Neural crest cell (in vitro differentiated cells): Measurements from ENCODE around the gene PLCB1. TPM values are rescaled to one million over a fixed set of nuclear protein-coding genes. Genes with fewer than 3 reads are reported as not detected.
"Not testable (repeated sequence)": the region's sequence is repeated elsewhere in the genome, so short reads cannot be mapped to it uniquely, and the experiment has no call there.

ENCODE experiments used
- DNase-seq: peaks from one replicate; pipeline ENCODE4 v3.0.0; 2021; ENCODE audit warnings: low read depth, mixed read lengths, low spot score
- H3K27ac Mint-ChIP-seq: one replicate; pipeline ENCODE4 v1.8.0; 2021; ENCODE audit warnings: mild to moderate bottlenecking, mixed read lengths; ENCODE audit not compliant: unreplicated experiment
- H3K27me3 Mint-ChIP-seq: 2 replicates; pipeline ENCODE4 v1.8.0; 2021; ENCODE audit warnings: low read depth, mild to moderate bottlenecking, mixed read lengths
- H3K36me3 Mint-ChIP-seq: 2 replicates; pipeline ENCODE4 v1.8.0; 2021; ENCODE audit warnings: low read depth, mild to moderate bottlenecking, mixed read lengths
- H3K4me1 Mint-ChIP-seq: 2 replicates; pipeline ENCODE4 v1.8.0; 2021; ENCODE audit warnings: mixed read lengths
- H3K4me3 Mint-ChIP-seq: one replicate; pipeline ENCODE4 v1.8.0; 2021; ENCODE audit warnings: mild to moderate bottlenecking, mixed read lengths
- H3K9me3 Mint-ChIP-seq: 2 replicates; pipeline ENCODE4 v1.8.0; 2021; ENCODE audit warnings: mixed read lengths
- total RNA-seq: library from RNA; stranded (reverse); gene quantifications from 2 replicates; pipeline ENCODE4 v1.2.1, GENCODE V29; 2021
- TF ChIP-seq, protein P1 (sequence below): fragments of 200-600 bp; sonication (generic); conservative IDR thresholded peaks from 2 replicates; pipeline ENCODE4 v1.5.0; 2021; ENCODE audit warnings: antibody characterized with exemption, mild to moderate bottlenecking

Gene PLCB1
- total RNA-seq, 1 donor from 2014 or later = 13.7 TPM

DNA sequence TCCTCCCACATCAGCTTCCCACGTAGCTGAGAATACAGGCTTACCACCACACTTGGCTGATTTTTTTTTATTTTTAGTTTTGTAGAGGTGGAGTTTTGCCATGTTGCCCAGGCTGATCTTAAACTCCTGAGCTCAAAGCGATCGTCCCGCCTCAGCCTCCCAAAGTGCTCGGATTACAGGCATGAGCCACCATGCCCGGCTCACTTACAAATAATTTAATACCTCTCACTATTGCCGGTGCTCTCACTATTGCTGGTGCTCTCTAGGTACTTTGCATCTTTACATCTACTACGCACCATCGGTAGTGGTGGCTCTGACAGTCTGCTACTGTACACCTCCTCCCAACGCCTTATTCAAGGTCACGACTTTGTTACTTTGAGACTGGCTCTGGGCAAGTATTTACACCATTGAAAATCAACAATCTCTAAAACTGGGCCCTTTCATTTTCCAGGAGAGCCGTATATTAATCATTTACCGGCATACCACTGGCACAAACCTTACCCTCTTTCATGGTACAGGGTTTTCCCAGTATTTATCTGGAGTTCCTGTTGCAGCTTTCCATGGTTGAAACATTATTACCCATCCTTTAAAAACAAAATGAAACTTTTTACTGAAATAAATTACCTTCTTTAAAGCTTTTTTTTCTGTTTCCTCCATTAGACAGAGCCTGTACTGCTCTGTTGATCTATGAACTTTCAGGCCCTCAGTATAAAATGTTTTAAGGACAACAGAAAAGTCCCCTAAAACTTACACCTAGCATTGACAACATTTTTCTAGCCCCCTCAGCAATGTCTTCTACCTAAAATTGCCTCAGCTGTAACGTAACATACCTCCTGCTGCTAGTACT lies 677.3 kb downstream of the PLCB1 start:
- Mint-ChIP-seq H3K27ac (peak overlapping the region; percentile 21), H3K4me3 (no peak overlapping the region), H3K27me3 (no peaks in the 10 kb centered on the region), H3K36me3 (no peaks in the 10 kb centered on the region), H3K4me1 (peaks cover 6% of the 10 kb centered on the region), H3K9me3 (no peaks in the 10 kb centered on the region)
- no peak for DNase-seq
- TF ChIP-seq, protein P1, sequence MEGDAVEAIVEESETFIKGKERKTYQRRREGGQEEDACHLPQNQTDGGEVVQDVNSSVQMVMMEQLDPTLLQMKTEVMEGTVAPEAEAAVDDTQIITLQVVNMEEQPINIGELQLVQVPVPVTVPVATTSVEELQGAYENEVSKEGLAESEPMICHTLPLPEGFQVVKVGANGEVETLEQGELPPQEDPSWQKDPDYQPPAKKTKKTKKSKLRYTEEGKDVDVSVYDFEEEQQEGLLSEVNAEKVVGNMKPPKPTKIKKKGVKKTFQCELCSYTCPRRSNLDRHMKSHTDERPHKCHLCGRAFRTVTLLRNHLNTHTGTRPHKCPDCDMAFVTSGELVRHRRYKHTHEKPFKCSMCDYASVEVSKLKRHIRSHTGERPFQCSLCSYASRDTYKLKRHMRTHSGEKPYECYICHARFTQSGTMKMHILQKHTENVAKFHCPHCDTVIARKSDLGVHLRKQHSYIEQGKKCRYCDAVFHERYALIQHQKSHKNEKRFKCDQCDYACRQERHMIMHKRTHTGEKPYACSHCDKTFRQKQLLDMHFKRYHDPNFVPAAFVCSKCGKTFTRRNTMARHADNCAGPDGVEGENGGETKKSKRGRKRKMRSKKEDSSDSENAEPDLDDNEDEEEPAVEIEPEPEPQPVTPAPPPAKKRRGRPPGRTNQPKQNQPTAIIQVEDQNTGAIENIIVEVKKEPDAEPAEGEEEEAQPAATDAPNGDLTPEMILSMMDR = no peak

DNA sequence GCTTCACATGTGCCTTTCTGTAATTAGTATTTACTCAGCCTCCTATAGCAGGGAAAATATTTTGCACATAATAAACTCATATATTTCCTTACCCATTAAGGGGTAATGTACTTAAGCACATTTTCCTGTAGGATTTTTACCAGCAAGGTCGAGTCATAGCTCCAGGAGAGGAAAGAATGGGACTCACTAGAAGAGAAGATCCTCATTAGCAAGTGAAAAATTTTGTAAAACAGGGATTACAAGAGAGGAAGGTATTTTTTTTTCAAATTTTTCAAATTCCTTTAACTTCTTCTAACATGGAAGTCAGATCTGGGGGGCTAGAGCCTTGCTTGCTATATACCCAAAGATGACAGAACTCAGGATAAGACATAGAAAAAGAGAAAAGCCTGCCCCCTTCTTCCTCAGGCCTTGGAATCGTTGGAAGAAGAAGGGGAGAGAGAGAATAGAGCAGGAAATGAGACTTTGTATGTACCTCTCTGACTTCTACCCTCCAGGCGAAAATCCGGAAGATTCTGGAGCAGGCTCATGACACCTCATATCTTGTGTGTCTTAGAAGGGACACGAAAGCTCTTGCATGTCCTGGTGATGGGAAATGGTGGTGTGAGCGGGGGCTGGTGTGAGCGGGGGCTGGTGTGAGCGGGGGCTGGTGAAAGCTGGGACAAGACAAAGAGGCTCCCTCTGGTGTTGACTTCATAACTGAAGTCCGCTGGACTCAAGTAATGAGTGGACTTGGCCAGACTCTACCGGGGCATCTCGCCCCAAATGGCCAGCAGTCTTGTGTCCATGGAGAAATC lies 679.9 kb downstream of the PLCB1 start:
- Mint-ChIP-seq H3K4me1 (peaks cover 2% of the 10 kb centered on the region), H3K27me3 (no peaks in the 10 kb centered on the region), H3K9me3 (no peaks in the 10 kb centered on the region), H3K4me3 (no peak overlapping the region), H3K36me3 (no peaks in the 10 kb centered on the region), H3K27ac (no peak overlapping the region)
- DNase-seq = no peak
- TF ChIP-seq, protein P1 = no peak

DNA sequence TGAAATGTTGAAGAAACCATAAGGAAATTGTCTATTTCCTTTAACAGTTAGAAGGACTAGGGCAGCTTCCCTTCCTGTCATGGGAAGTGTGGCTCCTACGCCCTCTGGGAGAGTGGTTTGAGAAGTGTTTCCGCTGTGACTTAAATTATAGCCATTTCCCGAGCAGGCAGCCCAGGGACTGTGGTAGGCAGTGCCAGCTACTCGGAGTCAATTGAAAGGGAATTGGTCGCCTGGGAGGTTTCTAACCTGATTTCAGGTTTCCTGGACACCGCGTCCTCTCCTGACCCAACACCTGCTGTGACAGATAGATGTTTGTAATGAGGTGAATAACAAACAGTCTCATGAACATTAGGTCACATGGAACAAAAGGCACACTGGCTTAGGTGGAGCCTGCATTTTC lies 680.8 kb downstream of the PLCB1 start:
- Mint-ChIP-seq H3K27ac (no peak overlapping the region), H3K9me3 (no peaks in the 10 kb centered on the region), H3K4me1 (no peaks in the 10 kb centered on the region), H3K4me3 (no peak overlapping the region), H3K27me3 (no peaks in the 10 kb centered on the region), H3K36me3 (no peaks in the 10 kb centered on the region)
- DNase-seq = no peak
- TF ChIP-seq, protein P1 = no peak

DNA sequence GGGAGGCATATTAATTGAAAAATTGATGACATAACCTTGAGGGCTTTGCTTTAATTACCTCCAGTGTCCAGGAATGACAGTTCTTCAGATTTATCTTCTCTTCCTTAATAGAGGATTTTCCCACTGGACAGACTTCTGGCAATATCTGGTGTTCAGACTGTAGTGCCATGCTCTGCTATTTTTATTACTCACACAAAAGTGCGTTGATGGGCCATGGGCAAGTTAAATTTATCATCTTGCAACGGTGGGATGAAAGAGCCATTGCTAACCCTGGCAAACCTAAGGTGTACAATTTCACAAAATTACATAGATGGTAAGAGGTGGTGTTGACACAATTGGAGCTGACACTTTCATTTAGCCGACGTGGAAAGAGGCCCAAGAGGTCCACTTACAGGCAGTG lies 683.1 kb downstream of the PLCB1 start:
- Mint-ChIP-seq H3K27me3 (no peaks in the 10 kb centered on the region), H3K4me3 (no peak overlapping the region), H3K36me3 (no peaks in the 10 kb centered on the region), H3K9me3 (no peaks in the 10 kb centered on the region), H3K27ac (no peak overlapping the region), H3K4me1 (no peaks in the 10 kb centered on the region)
- TF ChIP-seq, protein P1 = no peak
- no peak for DNase-seq

DNA sequence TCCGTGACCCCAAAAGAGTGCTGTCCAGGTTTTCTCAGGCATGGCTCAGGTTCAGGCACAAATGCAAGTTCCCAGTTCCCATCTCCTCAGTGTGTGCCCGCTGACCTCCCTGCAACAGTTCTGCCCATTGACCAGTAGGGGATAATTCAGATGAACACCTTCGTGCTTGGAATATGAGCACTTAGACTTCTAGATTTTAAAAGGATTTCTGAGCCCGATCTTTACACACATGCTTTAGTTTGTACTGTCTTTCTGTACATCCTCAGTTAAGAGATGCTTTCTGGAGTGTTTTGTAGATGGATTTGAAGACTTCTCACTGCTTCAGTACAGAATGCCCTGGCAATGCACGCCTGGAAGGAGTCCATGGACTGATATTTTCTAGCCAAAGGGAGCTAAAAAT lies 697.2 kb downstream of the PLCB1 start:
- peaks cover 5% of the 10 kb centered on the region for H3K36me3 Mint-ChIP-seq
- no peaks in the 10 kb centered on the region for H3K27me3 Mint-ChIP-seq
- H3K4me1 Mint-ChIP-seq = no peaks in the 10 kb centered on the region
- no peak overlapping the region for H3K27ac Mint-ChIP-seq
- no peak overlapping the region for H3K4me3 Mint-ChIP-seq
- no peak for DNase-seq
- peaks cover 10% of the 10 kb centered on the region for H3K9me3 Mint-ChIP-seq
- TF ChIP-seq, protein P1 = no peak

DNA sequence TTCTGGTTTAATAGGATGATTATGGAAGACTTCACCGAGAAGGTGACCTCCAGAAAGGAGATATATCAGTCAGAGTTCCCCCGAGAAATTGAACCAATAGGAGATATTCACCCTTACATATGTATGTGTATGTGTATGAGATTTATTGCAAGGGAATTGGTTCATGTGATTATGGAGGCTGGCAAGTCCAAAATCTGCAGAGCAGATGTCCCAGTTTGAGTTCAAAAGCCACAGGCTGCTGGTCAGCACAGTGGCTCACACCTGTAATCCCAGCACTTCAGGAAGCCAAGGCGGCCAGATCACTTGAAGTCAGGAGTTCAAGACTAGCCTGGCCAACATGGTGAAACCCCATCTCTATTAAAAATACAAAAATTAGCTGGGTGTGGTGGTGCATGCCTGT lies 702.2 kb downstream of the PLCB1 start:
- not testable (repeated sequence) for H3K4me1 Mint-ChIP-seq, H3K36me3 Mint-ChIP-seq, H3K9me3 Mint-ChIP-seq, DNase-seq, H3K4me3 Mint-ChIP-seq, H3K27me3 Mint-ChIP-seq
- H3K27ac Mint-ChIP-seq = peak overlapping the region; percentile 22
